Liver (tissue), 9 donors: ENCODE measurements around the gene CACNA1C. TPM values are rescaled to one million over a fixed set of nuclear protein-coding genes. Genes with fewer than 3 reads are reported as not detected.
"Not testable (repeated sequence)": the region's sequence is repeated elsewhere in the genome, so short reads cannot be mapped to it uniquely, and the experiment has no call there.

ENCODE experiments used
- DNase-seq: peaks from one replicate; pipeline ENCODE4 v3.0.0-alpha.2; 2017; ENCODE audit warnings: low spot score
- H3K27ac ChIP-seq, 2 donors: one replicate each; pipeline ENCODE4 v1.7.0; 2013; ENCODE audit warnings: inconsistent platforms in 2 of 2, low read length in 2 of 2, control low read depth in 1 of 2, low read depth in 1 of 2, mild to moderate bottlenecking in 1 of 2
- H3K27me3 ChIP-seq, 4 donors: one replicate each; pipeline versions ENCODE4 v1.6.1 to v1.7.0; 2013; ENCODE audit warnings: low read length in 3 of 4, inconsistent platforms in 1 of 4, mild to moderate bottlenecking in 1 of 4, moderate library complexity in 1 of 4; ENCODE audit not compliant: control insufficient read depth in 4 of 4, insufficient read depth in 4 of 4
- H3K36me3 ChIP-seq, 4 donors: one replicate each; pipeline versions ENCODE4 v1.6.1 to v1.7.0; 2013; ENCODE audit warnings: low read length in 3 of 4, mild to moderate bottlenecking in 3 of 4, low read depth in 1 of 4, moderate library complexity in 1 of 4; ENCODE audit not compliant: control insufficient read depth in 4 of 4, insufficient read depth in 3 of 4
- H3K4me1 ChIP-seq, 4 donors: one replicate each; pipeline versions ENCODE4 v1.6.1 to v1.7.0; 2013; ENCODE audit warnings: low read length in 3 of 4, mild to moderate bottlenecking in 3 of 4, moderate library complexity in 1 of 4; ENCODE audit not compliant: control insufficient read depth in 4 of 4, insufficient read depth in 4 of 4
- H3K4me3 ChIP-seq, 3 donors: one replicate each; pipeline versions ENCODE4 v1.6.1 to v1.7.0; 2013; ENCODE audit warnings: low read length in 3 of 3, control low read depth in 1 of 3, low read depth in 1 of 3, mild to moderate bottlenecking in 1 of 3
- H3K9ac ChIP-seq, 2 donors: one replicate each; pipeline ENCODE4 v1.7.0; 2013; ENCODE audit warnings: low read length in 2 of 2, mild to moderate bottlenecking in 2 of 2, moderate library complexity in 2 of 2, control low read depth in 1 of 2, low read depth in 1 of 2
- H3K9me3 ChIP-seq, 4 donors: one replicate each; pipeline versions ENCODE4 v1.6.1 to v1.7.0; 2013; ENCODE audit warnings: low read length in 3 of 4; ENCODE audit not compliant: control insufficient read depth in 4 of 4
- EGR1 ChIP-seq, 2 donors: IDR thresholded peaks; 2 replicates each; pipeline ENCODE4 v1.6.1; 2016 to 2018; ENCODE audit warnings: antibody characterized with exemption in 2 of 2, low read depth in 2 of 2
- FOXA1 ChIP-seq: IDR thresholded peaks from 2 replicates; pipeline ENCODE4 v1.6.1; 2016; ENCODE audit warnings: antibody characterized with exemption
- FOXA2 ChIP-seq: IDR thresholded peaks from 2 replicates; pipeline ENCODE4 v1.6.1; 2016; ENCODE audit warnings: antibody characterized with exemption
- GABPA ChIP-seq, 2 donors: IDR thresholded peaks in 1 of 2; conservative IDR thresholded peaks in 1 of 2; 2 replicates each; pipeline ENCODE4 v1.6.1; 2016; ENCODE audit warnings: antibody characterized with exemption in 2 of 2, mild to moderate bottlenecking in 1 of 2, moderate library complexity in 1 of 2
- JUND ChIP-seq, 2 donors: IDR thresholded peaks; 2 replicates each; pipeline ENCODE4 v1.6.1; 2016; ENCODE audit warnings: antibody characterized with exemption in 2 of 2
- REST ChIP-seq: IDR thresholded peaks from 2 replicates; pipeline ENCODE4 v1.6.1; 2016; ENCODE audit warnings: antibody characterized with exemption, mild to moderate bottlenecking
- RXRA ChIP-seq, 2 donors: IDR thresholded peaks; 2 replicates each; pipeline ENCODE4 v1.6.1; 2017 to 2018; ENCODE audit warnings: antibody characterized with exemption in 2 of 2, mild to moderate bottlenecking in 1 of 2
- SP1 ChIP-seq: IDR thresholded peaks from 2 replicates; pipeline ENCODE4 v1.6.1; 2018; ENCODE audit warnings: antibody characterized with exemption, mild to moderate bottlenecking
- TAF1 ChIP-seq: conservative IDR thresholded peaks from 2 replicates; pipeline ENCODE4 v1.6.1; 2016; ENCODE audit warnings: antibody characterized with exemption, mild to moderate bottlenecking
- YY1 ChIP-seq: IDR thresholded peaks from 2 replicates; pipeline ENCODE4 v1.6.1; 2016; ENCODE audit warnings: antibody characterized with exemption, mild to moderate bottlenecking
- WGBS: extraction: QIAGEN DNeasy Blood & Tissue Kit; methylation state at CpG from one replicate; pipeline ENCODE4 v1.1.7; 2013; 5-methylcytosine and 5-hydroxymethylcytosine counted together
- polyA plus RNA-seq, 2 donors: library from polyadenylated mRNA; stranded (reverse) in 1 of 2; unstranded in 1 of 2; fragments of 200-250 nt in 1 of 2; fragments of >200 nt in 1 of 2; fragmentation: Nextera tagmentation in 1 of 2; extraction: Ambion mirVana in 1 of 2; gene quantifications; one replicate each; pipeline versions ENCODE4 v1.2.1 to v1.2.3, GENCODE V29; 2013 to 2015
- total RNA-seq, 2 donors: library from RNA; depleted of rRNA; stranded (reverse); fragments of >200 nt; gene quantifications; one replicate each; pipeline ENCODE4 v1.2.3, GENCODE V29; 2014
- TF ChIP-seq, protein P1 (sequence below): fragments of 150-350 bp; IDR thresholded peaks from 2 replicates; pipeline ENCODE4 v1.5.1; 2017; ENCODE audit warnings: improper control_type of control experiment, low read depth, low read length; ENCODE audit not compliant: missing input control
- TF ChIP-seq, protein P2 (sequence below): IDR thresholded peaks from 2 replicates; pipeline ENCODE4 v1.6.1; 2016; ENCODE audit warnings: antibody characterized with exemption
- TF ChIP-seq, protein P3 (sequence below): IDR thresholded peaks from 2 replicates; pipeline ENCODE4 v1.6.1; 2016; ENCODE audit warnings: antibody characterized with exemption
- donor health status: healthy.
- donor health status: healthy.
- donor health status: healthy.
- donor health status: healthy.
- donor health status: healthy.

The CACNA1C gene
- total and polyA plus RNA-seq, 4 donors = 0.23 to 1.9 (median 0.41) TPM

DNA sequence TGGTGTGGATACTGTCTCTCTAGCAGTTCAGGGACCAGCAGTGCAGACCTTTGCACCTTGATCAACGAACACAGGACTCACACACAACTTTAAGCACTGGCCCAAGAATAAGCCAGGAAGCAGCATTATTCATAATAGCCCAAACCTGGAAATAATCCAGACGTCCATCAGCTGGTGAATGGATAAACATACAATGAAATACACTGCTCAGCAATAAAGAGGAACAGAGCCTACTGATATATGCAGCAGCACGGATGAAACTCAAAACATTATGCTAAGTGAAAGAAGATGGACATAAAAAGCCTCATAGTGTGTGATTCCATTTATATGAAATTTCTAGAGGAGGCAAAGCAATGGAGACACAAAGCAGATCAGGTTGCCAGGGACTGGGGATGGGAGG lies 438.0 kb downstream of the CACNA1C start:
- TF ChIP-seq GABPA (IDR thresholded peaks at IDR 0.05 in 1 of 2, conservative IDR thresholded peaks at IDR 0.05 in 1 of 2) (no peak), SP1 (no peak), FOXA1 (no peak), RXRA (IDR thresholded peaks at IDR 0.05) (no peak), FOXA2 (no peak), JUND (IDR thresholded peaks at IDR 0.05) (no peak), REST (no peak), EGR1 (IDR thresholded peaks at IDR 0.05; ENCODE audit: low read depth in 2 of 2) (no peak), TAF1 (no peak), YY1 (no peak)
- TF ChIP-seq, protein P1, sequence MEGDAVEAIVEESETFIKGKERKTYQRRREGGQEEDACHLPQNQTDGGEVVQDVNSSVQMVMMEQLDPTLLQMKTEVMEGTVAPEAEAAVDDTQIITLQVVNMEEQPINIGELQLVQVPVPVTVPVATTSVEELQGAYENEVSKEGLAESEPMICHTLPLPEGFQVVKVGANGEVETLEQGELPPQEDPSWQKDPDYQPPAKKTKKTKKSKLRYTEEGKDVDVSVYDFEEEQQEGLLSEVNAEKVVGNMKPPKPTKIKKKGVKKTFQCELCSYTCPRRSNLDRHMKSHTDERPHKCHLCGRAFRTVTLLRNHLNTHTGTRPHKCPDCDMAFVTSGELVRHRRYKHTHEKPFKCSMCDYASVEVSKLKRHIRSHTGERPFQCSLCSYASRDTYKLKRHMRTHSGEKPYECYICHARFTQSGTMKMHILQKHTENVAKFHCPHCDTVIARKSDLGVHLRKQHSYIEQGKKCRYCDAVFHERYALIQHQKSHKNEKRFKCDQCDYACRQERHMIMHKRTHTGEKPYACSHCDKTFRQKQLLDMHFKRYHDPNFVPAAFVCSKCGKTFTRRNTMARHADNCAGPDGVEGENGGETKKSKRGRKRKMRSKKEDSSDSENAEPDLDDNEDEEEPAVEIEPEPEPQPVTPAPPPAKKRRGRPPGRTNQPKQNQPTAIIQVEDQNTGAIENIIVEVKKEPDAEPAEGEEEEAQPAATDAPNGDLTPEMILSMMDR = no peak
- TF ChIP-seq, protein P2, sequence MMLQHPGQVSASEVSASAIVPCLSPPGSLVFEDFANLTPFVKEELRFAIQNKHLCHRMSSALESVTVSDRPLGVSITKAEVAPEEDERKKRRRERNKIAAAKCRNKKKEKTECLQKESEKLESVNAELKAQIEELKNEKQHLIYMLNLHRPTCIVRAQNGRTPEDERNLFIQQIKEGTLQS = no peak
- TF ChIP-seq, protein P3, sequence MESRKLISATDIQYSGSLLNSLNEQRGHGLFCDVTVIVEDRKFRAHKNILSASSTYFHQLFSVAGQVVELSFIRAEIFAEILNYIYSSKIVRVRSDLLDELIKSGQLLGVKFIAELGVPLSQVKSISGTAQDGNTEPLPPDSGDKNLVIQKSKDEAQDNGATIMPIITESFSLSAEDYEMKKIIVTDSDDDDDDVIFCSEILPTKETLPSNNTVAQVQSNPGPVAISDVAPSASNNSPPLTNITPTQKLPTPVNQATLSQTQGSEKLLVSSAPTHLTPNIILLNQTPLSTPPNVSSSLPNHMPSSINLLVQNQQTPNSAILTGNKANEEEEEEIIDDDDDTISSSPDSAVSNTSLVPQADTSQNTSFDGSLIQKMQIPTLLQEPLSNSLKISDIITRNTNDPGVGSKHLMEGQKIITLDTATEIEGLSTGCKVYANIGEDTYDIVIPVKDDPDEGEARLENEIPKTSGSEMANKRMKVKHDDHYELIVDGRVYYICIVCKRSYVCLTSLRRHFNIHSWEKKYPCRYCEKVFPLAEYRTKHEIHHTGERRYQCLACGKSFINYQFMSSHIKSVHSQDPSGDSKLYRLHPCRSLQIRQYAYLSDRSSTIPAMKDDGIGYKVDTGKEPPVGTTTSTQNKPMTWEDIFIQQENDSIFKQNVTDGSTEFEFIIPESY = no peak
- no peaks in the 10 kb centered on the region for H3K9me3 ChIP-seq
- no peak overlapping the region for H3K9ac ChIP-seq
- H3K36me3 ChIP-seq = no peaks in the 10 kb centered on the region
- no peaks in the 10 kb centered on the region for H3K4me1 ChIP-seq
- no peak for DNase-seq
- H3K27me3 ChIP-seq = peaks cover 0 to 2% (median under 1%) of the 10 kb centered on the region in 4 donors
- H3K4me3 ChIP-seq = no peak overlapping the region
- WGBS = 25% methylated on average over 3 of the region's 3 CpGs
- no peak overlapping the region for H3K27ac ChIP-seq

DNA sequence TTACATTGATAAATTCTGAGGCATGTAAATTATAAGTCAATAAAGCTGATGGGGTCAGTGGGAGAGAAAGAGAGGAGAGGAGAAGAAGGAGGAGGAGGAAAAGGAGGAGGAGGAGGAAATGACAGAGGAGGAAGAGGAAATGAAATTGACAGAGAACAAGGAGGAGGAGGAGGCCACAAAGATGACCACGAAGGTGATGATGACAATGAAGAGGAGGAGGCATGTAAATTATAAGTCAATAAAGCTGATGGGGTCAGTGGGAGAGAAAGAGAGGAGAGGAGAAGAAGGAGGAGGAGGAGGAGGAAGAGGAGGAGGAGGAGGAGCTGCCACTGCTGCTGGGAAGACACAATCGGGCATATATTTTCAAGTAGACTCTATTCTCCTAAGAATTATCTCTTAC lies 438.6 kb downstream of the CACNA1C start:
- not testable (repeated sequence) for DNase-seq, H3K27ac ChIP-seq, H3K4me1 ChIP-seq, H3K9ac ChIP-seq, H3K9me3 ChIP-seq, H3K4me3 ChIP-seq, H3K27me3 ChIP-seq, H3K36me3 ChIP-seq
- 47% methylated on average over 2 of the region's 2 CpGs for WGBS
